Mesendoderm (in vitro differentiated cells): ENCODE results near the gene STIP1.
A peak's percentile ranks its signal among the peaks of the same experiment; 100 is the strongest.

ENCODE experiments used
- DNase-seq: peaks from one replicate; pipeline ENCODE4 v3.0.0; 2013
- H2AK5ac ChIP-seq: 2 replicates; pipeline ENCODE4 v1.6.1; 2013; ENCODE audit warnings: low read length, inconsistent platforms
- H2BK120ac ChIP-seq: 2 replicates; pipeline ENCODE4 v1.6.1; 2013; ENCODE audit warnings: low read depth, mild to moderate bottlenecking, low read length, moderate library complexity, mixed read lengths
- H2BK15ac ChIP-seq: replicated peaks from 2 replicates; pipeline ENCODE4 v1.6.1; 2013; ENCODE audit warnings: low read depth, mild to moderate bottlenecking, moderate library complexity
- H2BK5ac ChIP-seq: 2 replicates; pipeline ENCODE4 v1.6.1; 2013; ENCODE audit warnings: low read length, inconsistent platforms
- H3K18ac ChIP-seq: 2 replicates; pipeline ENCODE4 v1.6.1; 2013; ENCODE audit warnings: mild to moderate bottlenecking, low read length, mixed read lengths
- H3K23ac ChIP-seq: one replicate; pipeline ENCODE4 v1.6.1; 2013; ENCODE audit warnings: low read length
- H3K27ac ChIP-seq: 2 replicates; pipeline ENCODE4 v1.5.1; 2013; ENCODE audit warnings: low read depth, mild to moderate bottlenecking, inconsistent platforms, low read length, moderate library complexity
- H3K27me3 ChIP-seq: 2 replicates; pipeline ENCODE4 v1.6.1; 2013; ENCODE audit warnings: low read length, control low read depth, mild to moderate bottlenecking, inconsistent platforms; ENCODE audit not compliant: insufficient read depth, poor library complexity
- H3K36me3 ChIP-seq: 2 replicates; pipeline ENCODE4 v1.6.1; 2013; ENCODE audit warnings: low read length, inconsistent platforms; ENCODE audit not compliant: control insufficient read depth, insufficient read depth
- H3K4ac ChIP-seq: one replicate; pipeline ENCODE4 v1.6.1; 2013; ENCODE audit warnings: low read depth, mild to moderate bottlenecking, low read length, moderate library complexity
- H3K4me1 ChIP-seq: 2 replicates; pipeline ENCODE4 v1.6.1; 2013; ENCODE audit warnings: low read depth, low read length, inconsistent platforms; ENCODE audit not compliant: control insufficient read depth
- H3K4me2 ChIP-seq: 2 replicates; pipeline ENCODE4 v1.6.1; 2013; ENCODE audit warnings: low read length
- H3K4me3 ChIP-seq: 2 replicates; pipeline ENCODE4 v1.5.1; 2013; ENCODE audit warnings: mild to moderate bottlenecking, low read length
- H3K56ac ChIP-seq: one replicate; pipeline ENCODE4 v1.6.1; 2013; ENCODE audit warnings: low read length
- H3K79me1 ChIP-seq: 2 replicates; pipeline ENCODE4 v1.6.1; 2013; ENCODE audit warnings: low read length, inconsistent platforms
- H3K79me2 ChIP-seq: 2 replicates; pipeline ENCODE4 v1.6.1; 2013; ENCODE audit warnings: mild to moderate bottlenecking, low read length; ENCODE audit not compliant: control insufficient read depth, insufficient read depth
- H3K9ac ChIP-seq: 2 replicates; pipeline ENCODE4 v1.6.1; 2013; ENCODE audit warnings: low read length, inconsistent platforms
- H4K5ac ChIP-seq: one replicate; pipeline ENCODE4 v1.6.1; 2013; ENCODE audit warnings: low read length
- H4K8ac ChIP-seq: one replicate; pipeline ENCODE4 v1.6.1; 2013; ENCODE audit warnings: low read depth, mild to moderate bottlenecking, control low read depth, low read length, moderate library complexity
- WGBS: extraction: QIAGEN DNeasy Blood & Tissue Kit; methylation state at CpG from one replicate; pipeline ENCODE4 v1.1.7; 2013; ENCODE audit warnings: low lambda C conversion rate, missing lambda C conversion rate; ENCODE audit not compliant: insufficient coverage; ENCODE audit errors: extremely low coverage; 5-methylcytosine and 5-hydroxymethylcytosine counted together

STIP1 gene

DNA sequence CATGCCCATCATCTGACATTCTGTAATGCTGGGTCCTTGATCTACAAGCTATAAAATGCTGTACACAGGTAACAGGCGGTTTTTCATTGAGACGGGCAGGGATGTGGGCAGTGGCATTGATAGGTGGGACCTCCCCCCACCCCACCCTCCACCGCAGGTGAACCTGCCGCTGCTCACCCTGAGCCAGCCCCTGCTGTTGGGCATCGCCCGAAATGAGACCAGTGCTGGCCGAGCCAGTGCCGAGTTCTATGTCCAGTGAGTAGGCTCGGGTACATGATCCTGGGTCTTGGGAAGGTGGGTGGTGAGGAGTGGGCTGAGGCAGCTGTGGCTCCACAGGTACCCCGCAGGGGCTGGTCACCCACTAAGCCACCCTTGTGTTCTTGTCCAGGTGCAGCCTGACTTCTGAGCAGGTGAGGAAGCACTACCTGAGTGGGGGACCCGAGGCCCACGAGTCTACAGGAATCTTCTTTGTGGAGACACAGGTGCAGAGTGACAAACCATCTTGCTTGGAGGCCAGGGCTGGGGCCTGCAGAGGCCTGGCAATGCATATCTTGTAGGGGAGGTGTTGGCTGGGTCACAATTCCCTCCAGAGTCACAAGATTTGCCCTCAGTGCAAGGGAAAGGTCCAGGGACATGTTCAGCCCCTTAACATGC, 43.2 kb downstream of the STIP1 start:
- H3K4me3 ChIP-seq, result no peak overlapping the region
- DNase-seq, result no peak
- no CpG with 5 or more reads among the region's 12 CpGs for WGBS

DNA sequence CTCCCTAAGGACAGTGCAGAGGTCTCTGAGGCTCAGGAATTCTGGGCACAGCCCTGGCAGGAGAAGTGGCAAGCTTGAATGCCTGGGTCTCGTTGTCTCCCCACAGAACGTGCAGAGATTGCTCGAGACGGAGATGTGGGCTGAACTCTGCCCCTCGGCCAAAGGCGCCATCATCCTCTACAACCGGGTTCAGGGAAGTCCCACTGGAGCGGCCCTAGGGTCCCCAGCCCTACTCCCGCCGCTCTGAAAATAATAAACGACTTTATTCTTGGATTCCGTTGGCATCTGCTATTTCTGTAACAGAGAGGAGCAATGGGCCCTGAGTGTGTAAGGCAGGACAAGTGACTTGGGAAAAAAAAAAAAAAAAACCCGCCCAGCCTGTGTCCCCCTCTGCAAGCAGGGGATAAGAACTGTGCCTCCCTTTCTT, 43.8 kb downstream of the STIP1 start:
- H3K4me1 ChIP-seq, result peaks cover 6% of the 10 kb centered on the region
- H3K27me3 ChIP-seq, result no peaks in the 10 kb centered on the region
- H2BK5ac ChIP-seq, result no peak overlapping the region
- H2BK15ac ChIP-seq, result no peak overlapping the region
- H3K9ac ChIP-seq, result peak overlapping the region; percentile 76
- H3K4me2 ChIP-seq, result peak overlapping the region; percentile 94
- peaks cover 4% of the 10 kb centered on the region for H3K79me1 ChIP-seq
- no peak overlapping the region for H3K23ac ChIP-seq
- H3K4ac ChIP-seq, result no peak overlapping the region
- H3K18ac ChIP-seq, result no peak overlapping the region
- no peak for DNase-seq
- H3K4me3 ChIP-seq, result peak overlapping the region; percentile 30
- no CpG with 5 or more reads among the region's 13 CpGs for WGBS
- no peak overlapping the region for H2BK120ac ChIP-seq
- no peak overlapping the region for H4K8ac ChIP-seq
- H2AK5ac ChIP-seq, result no peak overlapping the region
- H3K56ac ChIP-seq, result peak overlapping the region; percentile 87
- H4K5ac ChIP-seq, result no peak overlapping the region
- H3K36me3 ChIP-seq, result no peaks in the 10 kb centered on the region
- H3K27ac ChIP-seq, result peak overlapping the region; percentile 38
- H3K79me2 ChIP-seq, result no peaks in the 10 kb centered on the region

More for the DNA sequence above, 43.2 kb downstream of the STIP1 start:
- H3K4me2 ChIP-seq, result no peak overlapping the region
- H3K9ac ChIP-seq, result peak overlapping the region; percentile 76
- H2BK120ac ChIP-seq, result no peak overlapping the region
- no peak overlapping the region for H2BK5ac ChIP-seq
- no peak overlapping the region for H3K27ac ChIP-seq
- H3K36me3 ChIP-seq, result no peaks in the 10 kb centered on the region
- H4K5ac ChIP-seq, result no peak overlapping the region
- no peak overlapping the region for H3K56ac ChIP-seq
- H4K8ac ChIP-seq, result no peak overlapping the region
- H3K79me2 ChIP-seq, result no peaks in the 10 kb centered on the region
- H3K4ac ChIP-seq, result no peak overlapping the region
- H2AK5ac ChIP-seq, result no peak overlapping the region
- peaks cover 4% of the 10 kb centered on the region for H3K79me1 ChIP-seq
- H3K23ac ChIP-seq, result no peak overlapping the region
- peaks cover 6% of the 10 kb centered on the region for H3K4me1 ChIP-seq
- H3K27me3 ChIP-seq, result no peaks in the 10 kb centered on the region
- H2BK15ac ChIP-seq, result no peak overlapping the region
- H3K18ac ChIP-seq, result no peak overlapping the region

DNA sequence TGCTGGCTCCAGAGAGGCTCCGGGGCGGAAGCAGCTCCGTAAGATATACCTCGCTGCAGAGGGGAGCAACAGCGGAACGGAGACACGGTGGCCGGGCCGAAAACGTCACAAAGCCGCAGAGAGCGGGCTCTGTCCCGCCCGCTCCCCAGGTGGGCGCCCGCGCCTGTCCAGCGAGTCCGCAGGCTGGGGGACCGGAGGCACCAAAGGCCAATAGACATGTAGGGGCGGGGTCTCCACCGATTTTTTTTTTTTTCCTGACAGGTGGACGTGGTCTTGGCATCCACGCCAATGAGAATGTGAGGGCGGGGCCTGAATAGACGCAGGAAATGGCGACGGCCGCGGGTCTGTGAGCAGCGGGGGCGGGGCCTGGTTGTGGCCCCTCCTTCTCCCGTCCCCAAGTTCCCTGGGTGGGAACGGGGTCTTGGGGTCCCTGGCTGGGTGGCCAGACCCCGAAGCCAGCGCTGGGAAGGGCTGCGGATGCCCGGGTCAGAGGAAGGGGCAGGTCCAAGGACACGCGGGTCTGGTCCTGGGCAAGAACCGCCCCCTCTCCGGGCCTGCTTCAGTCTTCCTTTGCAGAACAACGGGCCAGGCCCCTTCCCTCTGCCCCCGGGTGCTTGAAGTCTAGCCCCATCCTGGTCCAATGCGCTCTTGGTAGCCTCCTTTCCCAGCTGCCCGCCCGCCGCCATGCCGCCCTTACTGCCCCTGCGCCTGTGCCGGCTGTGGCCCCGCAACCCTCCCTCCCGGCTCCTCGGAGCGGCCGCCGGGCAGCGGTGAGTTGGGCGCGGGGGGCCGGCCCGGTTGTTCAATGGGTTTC, 44.4 kb downstream of the STIP1 start, which contains the start of gene DNAJC4:
DNAJC4 (plus strand) TSS at position 378 of the 814 bp plus-strand sequence; CDS start at position 685, 307 bp downstream.
- no peaks in the 10 kb centered on the region for H3K36me3 ChIP-seq
- peaks cover 6% of the 10 kb centered on the region for H3K4me1 ChIP-seq
- no peaks in the 10 kb centered on the region for H3K79me2 ChIP-seq
- DNase-seq, result peak; percentile 97
- peak within 1 kb of the TSS; percentile 96 for H3K4me2 ChIP-seq
- peak within 1 kb of the TSS; percentile 79 for H3K4me3 ChIP-seq
- H3K27ac ChIP-seq, result peak within 1 kb of the TSS; percentile 44
- H2BK120ac ChIP-seq, result no peak within 1 kb of the TSS
- H3K56ac ChIP-seq, result peak within 1 kb of the TSS; percentile 93
- no peak within 1 kb of the TSS for H3K23ac ChIP-seq
- WGBS, result no CpG with 5 or more reads among the region's 62 CpGs
- no peak within 1 kb of the TSS for H3K4ac ChIP-seq
- no peaks in the 10 kb centered on the region for H3K27me3 ChIP-seq
- H3K79me1 ChIP-seq, result peaks cover 4% of the 10 kb centered on the region
- no peak within 1 kb of the TSS for H4K8ac ChIP-seq
- no peak within 1 kb of the TSS for H4K5ac ChIP-seq
- peak within 1 kb of the TSS; percentile 91 for H3K9ac ChIP-seq
- H3K18ac ChIP-seq, result peak within 1 kb of the TSS; percentile 70
- H2AK5ac ChIP-seq, result no peak within 1 kb of the TSS
- H2BK15ac ChIP-seq, result no peak within 1 kb of the TSS
- H2BK5ac ChIP-seq, result peak within 1 kb of the TSS; percentile 67

DNA sequence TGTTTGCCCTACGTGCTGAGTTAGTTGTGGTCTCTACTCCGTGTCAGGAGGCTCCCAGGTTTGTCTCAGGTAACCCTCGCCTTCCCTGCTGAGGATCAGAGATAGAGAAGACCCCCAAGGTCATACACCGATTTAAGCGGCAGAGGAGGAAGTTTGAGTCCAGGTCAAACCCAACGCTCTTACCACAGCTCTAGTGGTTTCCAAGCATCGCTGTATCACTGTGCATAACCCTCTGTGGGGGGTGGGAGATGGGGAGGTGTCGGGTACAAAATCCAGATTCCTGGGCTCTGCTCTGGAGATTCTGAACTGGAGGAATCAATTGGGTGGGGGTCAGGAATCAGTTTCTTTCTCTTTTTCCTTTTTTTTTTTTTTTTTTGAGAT, 45.0 kb downstream of the STIP1 start:
- no CpG with 5 or more reads among the region's 8 CpGs for WGBS
- Histone ChIP-seq H3K23ac (no peak overlapping the region), H3K18ac (peak overlapping the region; percentile 70), H2BK120ac (no peak overlapping the region), H2AK5ac (no peak overlapping the region), H2BK15ac (no peak overlapping the region), H3K27me3 (no peaks in the 10 kb centered on the region), H3K27ac (peak overlapping the region; percentile 44), H4K5ac (no peak overlapping the region), H2BK5ac (no peak overlapping the region), H3K4ac (no peak overlapping the region), H3K4me1 (peaks cover 6% of the 10 kb centered on the region), H3K9ac (peak overlapping the region; percentile 91), H3K4me3 (peak overlapping the region; percentile 79), H3K79me1 (peaks cover 4% of the 10 kb centered on the region), H3K56ac (peak overlapping the region; percentile 93), H4K8ac (no peak overlapping the region), H3K36me3 (no peaks in the 10 kb centered on the region), H3K79me2 (no peaks in the 10 kb centered on the region), H3K4me2 (peak overlapping the region; percentile 96)
- DNase-seq, result no peak

DNA sequence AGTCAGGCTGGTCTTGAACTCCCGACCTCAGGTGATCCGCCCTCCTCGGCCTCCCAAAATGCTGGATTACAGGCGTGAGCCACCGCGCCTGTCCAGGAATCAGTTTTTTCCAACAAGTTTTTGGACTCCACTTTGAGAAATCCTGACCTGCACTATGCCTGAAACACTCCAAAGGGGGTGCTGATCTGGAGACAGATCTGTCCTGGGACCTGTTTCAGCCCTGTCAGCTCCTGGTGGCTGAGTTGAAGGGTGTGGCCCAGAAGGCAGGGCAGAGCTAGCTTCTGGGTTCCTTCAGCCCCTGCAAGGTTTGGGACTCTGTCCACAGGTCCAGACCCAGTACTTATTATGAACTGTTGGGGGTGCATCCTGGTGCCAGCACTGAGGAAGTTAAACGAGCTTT, 45.6 kb downstream of the STIP1 start:
- Histone ChIP-seq H2BK120ac (no peak overlapping the region), H3K9ac (no peak overlapping the region), H2BK5ac (no peak overlapping the region), H4K8ac (no peak overlapping the region), H3K79me2 (no peaks in the 10 kb centered on the region), H3K4ac (no peak overlapping the region), H3K4me1 (peaks cover 6% of the 10 kb centered on the region), H3K79me1 (peaks cover 4% of the 10 kb centered on the region), H3K18ac (no peak overlapping the region), H3K4me3 (no peak overlapping the region), H3K23ac (no peak overlapping the region), H3K27me3 (no peaks in the 10 kb centered on the region), H2AK5ac (no peak overlapping the region), H3K56ac (no peak overlapping the region), H4K5ac (no peak overlapping the region), H3K36me3 (no peaks in the 10 kb centered on the region), H2BK15ac (no peak overlapping the region), H3K4me2 (no peak overlapping the region), H3K27ac (no peak overlapping the region)
- no peak for DNase-seq
- no CpG with 5 or more reads among the region's 7 CpGs for WGBS
